Smooth muscle cell (in vitro differentiated cells): ENCODE results near the gene DDX28. TPM values are rescaled to one million over a fixed set of nuclear protein-coding genes. Genes with fewer than 3 reads are reported as not detected.
A peak's percentile ranks its signal among the peaks of the same experiment; 100 is the strongest.

Source experiments
- DNase-seq: peaks from one replicate; lab custom pipeline; 2025; ENCODE audit not compliant: unreplicated experiment; lab: John Stamatoyannopoulos, UW
- H2AFZ ChIP-seq: fragments of 200-600 bp; sonication (generic); 2 replicates; pipeline ENCODE4 v1.6.0; 2016; ENCODE audit warnings: antibody characterized with exemption, low read depth, mild to moderate bottlenecking
- H3F3A ChIP-seq: fragments of 200-600 bp; sonication (generic); 2 replicates; pipeline ENCODE4 v1.6.0; 2017; ENCODE audit warnings: antibody characterized with exemption, low read depth
- H3K27ac ChIP-seq: fragments of 200-600 bp; sonication (generic); 2 replicates; pipeline ENCODE4 v1.5.1; 2016; ENCODE audit warnings: low read depth, mild to moderate bottlenecking
- H3K27me3 ChIP-seq: fragments of 200-600 bp; sonication (generic); 2 replicates; pipeline ENCODE4 v1.6.1; 2016; ENCODE audit warnings: low read depth, mild to moderate bottlenecking
- H3K36me3 ChIP-seq: fragments of 200-600 bp; sonication (generic); 2 replicates; pipeline ENCODE4 v1.5.1; 2016; ENCODE audit warnings: low read depth
- H3K4me1 ChIP-seq: fragments of 200-600 bp; sonication (generic); 2 replicates; pipeline ENCODE4 v1.5.1; 2016; ENCODE audit warnings: low read depth
- H3K4me2 ChIP-seq: fragments of 200-600 bp; sonication (generic); 2 replicates; pipeline ENCODE4 v1.6.0; 2016; ENCODE audit warnings: mild to moderate bottlenecking
- H3K4me3 ChIP-seq: fragments of 200-600 bp; sonication (generic); 2 replicates; pipeline ENCODE4 v1.5.1; 2016; ENCODE audit warnings: mild to moderate bottlenecking
- H3K79me2 ChIP-seq: fragments of 200-600 bp; sonication (generic); 2 replicates; pipeline ENCODE4 v1.6.0; 2016; ENCODE audit warnings: low read depth, mild to moderate bottlenecking
- H3K9ac ChIP-seq: fragments of 200-600 bp; sonication (generic); 2 replicates; pipeline ENCODE4 v1.6.0; 2016; ENCODE audit warnings: low read depth
- H3K9me3 ChIP-seq: fragments of 200-600 bp; sonication (generic); replicated peaks from 2 replicates; pipeline ENCODE4 v1.5.1; 2016; ENCODE audit warnings: low read depth
- H4K20me1 ChIP-seq: fragments of 200-600 bp; sonication (generic); 2 replicates; pipeline ENCODE4 v1.6.0; 2016; ENCODE audit warnings: low read depth
- WGBS: methylation state at CpG from one replicate; pipeline ENCODE4 v1.1.7; 2016; ENCODE audit warnings: low lambda C conversion rate; 5-methylcytosine and 5-hydroxymethylcytosine counted together
- polyA plus RNA-seq: library from polyadenylated mRNA; unstranded; fragments of >200 nt; fragmentation: Nextera tagmentation; extraction: Ambion mirVana; gene quantifications from 2 replicates; pipeline ENCODE4 v1.2.1, GENCODE V29; 2016
- total RNA-seq: library from RNA; depleted of rRNA; stranded (reverse); fragments of >200 nt; gene quantifications from 2 replicates; pipeline ENCODE4 v1.2.3, GENCODE V29; 2014
- TF ChIP-seq, protein P1 (sequence below): fragments of 200-600 bp; sonication (generic); IDR thresholded peaks from 2 replicates; pipeline ENCODE4 v1.5.1; 2017; ENCODE audit warnings: borderline replicate concordance, mild to moderate bottlenecking, antibody characterized with exemption; ENCODE audit not compliant: insufficient read depth, poor library complexity, severe bottlenecking

DDX28 gene
- total and polyA plus RNA-seq, 2 experiments from 2014 or later, result 6.7 to 9.0 TPM

DNA sequence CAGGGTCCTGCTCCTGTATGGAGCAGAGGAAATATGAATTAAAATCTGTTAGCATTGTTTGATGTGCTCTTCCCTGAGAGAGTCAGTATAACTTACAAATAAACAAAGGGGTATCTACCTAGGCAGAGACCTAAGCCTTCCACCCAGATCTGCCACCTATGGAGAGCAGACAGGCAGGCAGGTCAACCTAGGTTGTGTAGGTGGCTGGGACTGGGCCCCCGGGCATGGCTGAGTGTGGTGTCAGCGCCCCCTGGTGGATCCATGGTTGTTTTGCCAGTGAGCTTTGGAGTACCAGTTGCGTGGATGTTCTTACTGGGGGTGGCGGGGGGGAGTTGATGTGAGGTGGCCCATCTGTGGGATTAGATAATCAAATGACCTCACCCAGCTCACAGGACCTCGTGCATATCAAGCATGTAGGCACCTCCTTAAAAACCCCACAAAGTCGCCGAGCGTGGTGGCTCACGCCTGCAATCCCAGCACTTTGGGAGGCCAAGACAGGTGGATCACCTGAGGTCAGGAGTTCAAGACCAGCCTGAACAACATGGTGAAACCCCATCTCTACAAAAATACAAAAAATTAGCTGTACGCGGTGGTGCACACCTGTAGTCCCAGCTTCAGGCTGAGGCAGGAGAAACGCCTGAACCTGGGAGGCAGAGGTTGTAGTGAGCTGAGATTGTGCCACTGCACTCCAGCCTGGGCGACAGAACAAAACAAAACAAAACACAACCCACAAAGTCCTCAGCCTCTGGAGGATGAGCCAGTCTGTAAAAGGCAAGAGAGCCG, 17.7 kb upstream of the DDX28 start:
- Histone ChIP-seq H3K4me1 (no peaks in the 10 kb centered on the region), H3K4me3 (no peak overlapping the region), H3F3A (no peaks in the 10 kb centered on the region), H4K20me1 (no peaks in the 10 kb centered on the region), H3K4me2 (no peak overlapping the region), H3K9ac (no peak overlapping the region), H3K9me3 (no peaks in the 10 kb centered on the region), H3K36me3 (no peaks in the 10 kb centered on the region), H3K79me2 (no peaks in the 10 kb centered on the region), H2AFZ (no peak overlapping the region), H3K27ac (no peak overlapping the region), H3K27me3 (no peaks in the 10 kb centered on the region)
- peak; percentile 27 for DNase-seq
- TF ChIP-seq, protein P1, sequence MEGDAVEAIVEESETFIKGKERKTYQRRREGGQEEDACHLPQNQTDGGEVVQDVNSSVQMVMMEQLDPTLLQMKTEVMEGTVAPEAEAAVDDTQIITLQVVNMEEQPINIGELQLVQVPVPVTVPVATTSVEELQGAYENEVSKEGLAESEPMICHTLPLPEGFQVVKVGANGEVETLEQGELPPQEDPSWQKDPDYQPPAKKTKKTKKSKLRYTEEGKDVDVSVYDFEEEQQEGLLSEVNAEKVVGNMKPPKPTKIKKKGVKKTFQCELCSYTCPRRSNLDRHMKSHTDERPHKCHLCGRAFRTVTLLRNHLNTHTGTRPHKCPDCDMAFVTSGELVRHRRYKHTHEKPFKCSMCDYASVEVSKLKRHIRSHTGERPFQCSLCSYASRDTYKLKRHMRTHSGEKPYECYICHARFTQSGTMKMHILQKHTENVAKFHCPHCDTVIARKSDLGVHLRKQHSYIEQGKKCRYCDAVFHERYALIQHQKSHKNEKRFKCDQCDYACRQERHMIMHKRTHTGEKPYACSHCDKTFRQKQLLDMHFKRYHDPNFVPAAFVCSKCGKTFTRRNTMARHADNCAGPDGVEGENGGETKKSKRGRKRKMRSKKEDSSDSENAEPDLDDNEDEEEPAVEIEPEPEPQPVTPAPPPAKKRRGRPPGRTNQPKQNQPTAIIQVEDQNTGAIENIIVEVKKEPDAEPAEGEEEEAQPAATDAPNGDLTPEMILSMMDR, result peak; percentile 85
- 74% methylated on average over 14 of the region's 14 CpGs for WGBS

DNA sequence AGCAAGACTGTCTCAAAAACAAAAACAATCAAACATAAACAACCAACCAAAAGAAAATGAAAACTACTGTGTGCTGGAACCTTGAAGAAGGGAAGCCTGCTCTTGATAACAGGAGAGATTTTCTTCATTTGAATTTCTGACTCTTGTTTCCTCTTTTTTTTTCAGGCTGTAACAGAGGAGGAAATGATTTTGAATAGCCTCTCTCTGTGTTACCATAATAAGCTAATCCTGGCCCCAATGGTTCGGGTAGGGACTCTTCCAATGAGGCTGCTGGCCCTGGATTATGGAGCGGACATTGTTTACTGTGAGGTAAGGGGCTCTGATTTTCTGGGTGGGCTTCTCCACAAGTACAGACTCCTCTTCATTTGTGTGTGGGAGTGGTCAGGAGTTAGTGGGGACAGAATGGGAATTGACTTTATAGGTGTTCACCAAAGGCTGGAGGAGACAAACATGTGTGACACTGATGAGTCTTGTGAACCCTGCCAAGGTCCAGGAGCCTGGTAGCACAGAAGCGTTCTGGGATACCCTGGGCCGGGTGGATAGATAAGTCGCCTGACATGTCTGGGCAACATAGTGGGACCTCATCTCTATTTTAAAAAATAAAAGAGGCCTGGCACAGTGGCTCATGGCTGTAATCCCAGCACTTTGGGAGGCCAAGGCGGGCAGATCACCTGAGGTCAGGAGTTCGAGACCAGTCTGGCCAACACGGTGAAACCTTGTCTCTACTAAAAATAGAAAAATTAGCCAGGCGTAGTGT, 15.0 kb upstream of the DDX28 start:
- Histone ChIP-seq H3K4me3 (no peak overlapping the region), H4K20me1 (no peaks in the 10 kb centered on the region), H3K79me2 (no peaks in the 10 kb centered on the region), H2AFZ (no peak overlapping the region), H3K4me2 (no peak overlapping the region), H3K36me3 (no peaks in the 10 kb centered on the region), H3K4me1 (no peaks in the 10 kb centered on the region), H3K27ac (no peak overlapping the region), H3K27me3 (no peaks in the 10 kb centered on the region), H3K9ac (no peak overlapping the region), H3F3A (no peaks in the 10 kb centered on the region), H3K9me3 (no peaks in the 10 kb centered on the region)
- TF ChIP-seq, protein P1, result no peak
- WGBS, result 98% methylated on average over 9 of the region's 9 CpGs
- DNase-seq, result no peak

DNA sequence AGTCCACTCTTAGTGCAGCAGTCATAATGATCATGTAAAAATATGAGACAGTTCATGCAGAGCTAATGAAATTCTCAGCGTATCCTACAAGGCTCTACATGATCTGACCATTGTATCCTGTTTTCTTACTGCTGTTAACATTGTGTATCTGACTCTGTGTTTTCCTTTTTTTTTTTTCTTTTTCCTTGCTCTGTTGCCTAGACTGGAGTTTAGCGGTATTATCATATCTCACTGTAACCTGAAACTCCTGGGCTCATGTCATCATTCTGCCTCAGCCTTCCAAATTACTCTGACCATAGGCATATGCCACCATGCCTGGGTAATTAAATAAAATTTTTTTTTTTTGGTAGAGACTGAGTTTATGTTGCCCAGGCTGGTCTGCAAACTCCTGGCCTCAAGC, 12.2 kb upstream of the DDX28 start:
- Histone ChIP-seq H3K4me1 (no peaks in the 10 kb centered on the region), H3K9ac (no peak overlapping the region), H4K20me1 (peaks cover 8% of the 10 kb centered on the region), H3K27me3 (no peaks in the 10 kb centered on the region), H3F3A (no peaks in the 10 kb centered on the region), H3K79me2 (no peaks in the 10 kb centered on the region), H3K27ac (no peak overlapping the region), H3K36me3 (no peaks in the 10 kb centered on the region), H3K4me2 (no peak overlapping the region), H3K4me3 (no peak overlapping the region), H2AFZ (no peak overlapping the region), H3K9me3 (no peaks in the 10 kb centered on the region)
- DNase-seq, result no peak
- 100% methylated on average over 2 of the region's 2 CpGs for WGBS
- TF ChIP-seq, protein P1, result no peak
